DND-41 (cell line): ENCODE measurements around the gene PHAX.

Source experiments
- ATAC-seq: fragments of 200-7000 bp; cut with Tn5 transposase; 3 replicates; pipeline ENCODE4 v1.9.1; 2021; ENCODE audit warnings: low read depth; ENCODE audit not compliant: insufficient read depth
- DNase-seq: peaks from one replicate; pipeline ENCODE4 v3.0.0-alpha.2; 2020
- H2AFZ ChIP-seq: 2 replicates; pipeline ENCODE4 v1.6.0; 2012; ENCODE audit warnings: low read depth, low read length
- H3K27ac ChIP-seq: 2 replicates; pipeline ENCODE4 v1.5.1; 2012; ENCODE audit warnings: low read length, inconsistent platforms
- H3K27me3 ChIP-seq: fragments of 200-600 bp; sonication (generic); 2 replicates; pipeline ENCODE4 v1.6.0; 2012; ENCODE audit warnings: low read length, mild to moderate bottlenecking, inconsistent platforms; ENCODE audit not compliant: insufficient read depth, poor library complexity
- H3K36me3 ChIP-seq: 2 replicates; pipeline ENCODE4 v1.5.1; 2012; ENCODE audit warnings: low read length, inconsistent platforms; ENCODE audit not compliant: insufficient read depth
- H3K4me1 ChIP-seq: 2 replicates; pipeline ENCODE4 v1.5.1; 2012; ENCODE audit warnings: mild to moderate bottlenecking, low read length; ENCODE audit not compliant: insufficient read depth
- H3K4me2 ChIP-seq: 2 replicates; pipeline ENCODE4 v1.6.0; 2012; ENCODE audit warnings: mild to moderate bottlenecking, moderate library complexity, low read length, inconsistent platforms; ENCODE audit not compliant: insufficient read depth
- H3K4me3 ChIP-seq, 2 experiments: fragments of 200-600 bp in 1 of 2; shearing (Covaris generic) in 1 of 2; 2 replicates each; pipeline ENCODE4 v1.5.1; 2012 to 2016; ENCODE audit warnings: inconsistent platforms in 2 of 2, low read length in 2 of 2, mild to moderate bottlenecking in 2 of 2, low read depth in 1 of 2, moderate library complexity in 1 of 2
- H3K79me2 ChIP-seq: 2 replicates; pipeline ENCODE4 v1.6.0; 2012; ENCODE audit warnings: low read length, inconsistent platforms; ENCODE audit not compliant: insufficient read depth
- H3K9ac ChIP-seq: 2 replicates; pipeline ENCODE4 v1.6.0; 2012; ENCODE audit warnings: low read depth, mild to moderate bottlenecking, inconsistent platforms, low read length, moderate library complexity
- H3K9me3 ChIP-seq: 2 replicates; pipeline ENCODE4 v1.5.1; 2012; ENCODE audit warnings: low read length, moderate library complexity, mild to moderate bottlenecking, inconsistent platforms; ENCODE audit not compliant: insufficient read depth, severe bottlenecking
- H4K20me1 ChIP-seq: 2 replicates; pipeline ENCODE4 v1.6.0; 2012; ENCODE audit warnings: low read length; ENCODE audit not compliant: insufficient read depth
- CTCF ChIP-seq: IDR thresholded peaks from 2 replicates; pipeline ENCODE4 v1.5.1; 2012; ENCODE audit warnings: borderline replicate concordance, low read length, moderate library complexity, mild to moderate bottlenecking; ENCODE audit not compliant: poor library complexity, severe bottlenecking; ENCODE audit errors: extremely low read depth
- EZH2 ChIP-seq: IDR thresholded peaks from 3 replicates; pipeline ENCODE4 v1.6.1; 2012; ENCODE audit warnings: borderline replicate concordance, low read depth, mild to moderate bottlenecking, moderate library complexity, low read length, inconsistent platforms; ENCODE audit not compliant: severe bottlenecking

Gene PHAX

GRCh38 chr5:126587551-126588390, 13.0 kb upstream of the PHAX start:
- Histone ChIP-seq H3K27me3 (peaks cover 3% of the 10 kb centered on the region), H3K27ac (no peak overlapping the region), H4K20me1 (no peaks in the 10 kb centered on the region), H3K4me2 (no peak overlapping the region), H3K79me2 (no peaks in the 10 kb centered on the region), H3K9ac (no peak overlapping the region), H3K36me3 (no peaks in the 10 kb centered on the region), H3K4me3 (no peak overlapping the region), H2AFZ (no peak overlapping the region), H3K9me3 (no peaks in the 10 kb centered on the region), H3K4me1 (no peaks in the 10 kb centered on the region)
- DNase-seq: no peak
- TF ChIP-seq EZH2 (no peak), CTCF (no peak)
- ATAC-seq: no peak

- Histone ChIP-seq H3K79me2 (no peaks in the 10 kb centered on the region), H4K20me1 (no peaks in the 10 kb centered on the region), H3K27me3 (peaks cover 3% of the 10 kb centered on the region), H3K4me1 (no peaks in the 10 kb centered on the region), H3K36me3 (no peaks in the 10 kb centered on the region), H3K4me2 (no peak overlapping the region), H3K9ac (no peak overlapping the region), H3K27ac (no peak overlapping the region), H3K4me3 (no peak overlapping the region), H3K9me3 (no peaks in the 10 kb centered on the region), H2AFZ (no peak overlapping the region)
- ATAC-seq: no peak
- TF ChIP-seq CTCF (no peak), EZH2 (no peak)
- no peak for DNase-seq
Measured at GRCh38 chr5:126589536-126590297, 11.0 kb upstream of the PHAX start.

GRCh38 chr5:126591549-126591948, 9.2 kb upstream of the PHAX start:
- H3K36me3 ChIP-seq: no peaks in the 10 kb centered on the region
- H3K79me2 ChIP-seq: no peaks in the 10 kb centered on the region
- no peak for TF ChIP-seq CTCF
- TF ChIP-seq EZH2: no peak
- H3K9ac ChIP-seq: no peak overlapping the region
- H3K4me3 ChIP-seq: no peak overlapping the region
- DNase-seq: no peak
- H3K27me3 ChIP-seq: peaks cover under 1% of the 10 kb centered on the region
- H2AFZ ChIP-seq: no peak overlapping the region
- H3K4me1 ChIP-seq: no peaks in the 10 kb centered on the region
- no peak for ATAC-seq
- no peaks in the 10 kb centered on the region for H3K9me3 ChIP-seq
- no peak overlapping the region for H3K4me2 ChIP-seq
- H4K20me1 ChIP-seq: no peaks in the 10 kb centered on the region
- H3K27ac ChIP-seq: no peak overlapping the region
